GM19043 (cell line): ENCODE data around the gene KCND2.
"Not testable (repeated sequence)": the region's sequence is repeated elsewhere in the genome, so short reads cannot be mapped to it uniquely, and the experiment has no call there.

Experiments used
- ATAC-seq: cut with Tn5 transposase; IDR thresholded peaks from one replicate; pipeline ENCODE4 v1.9.1; 2021; ENCODE audit warnings: low read depth; ENCODE audit not compliant: unreplicated experiment

KCND2 gene

GRCh38 chr7:120564145-120564544 is 291.2 kb downstream of the KCND2 start:
- no peak for ATAC-seq

- ATAC-seq, result no peak
These were observed 294.2 kb downstream of the KCND2 start for GRCh38 chr7:120567204-120567603.

- not testable (repeated sequence) for ATAC-seq
These were observed 305.7 kb downstream of the KCND2 start for GRCh38 chr7:120578657-120579056.

GRCh38 chr7:120582916-120583315 is 309.9 kb downstream of the KCND2 start:
- ATAC-seq, result no peak

- no peak for ATAC-seq
These were observed 311.1 kb downstream of the KCND2 start for GRCh38 chr7:120583899-120584586.

- ATAC-seq, result no peak
These were observed 313.6 kb downstream of the KCND2 start for GRCh38 chr7:120586571-120586970.

- no peak for ATAC-seq
These were observed 314.3 kb downstream of the KCND2 start for GRCh38 chr7:120587243-120587642.

- no peak for ATAC-seq
These were observed 315.4 kb downstream of the KCND2 start for GRCh38 chr7:120588416-120588815.

- ATAC-seq, result no peak
These were observed 315.9 kb downstream of the KCND2 start for GRCh38 chr7:120588862-120589261.

- ATAC-seq, result no peak
These were observed 327.6 kb downstream of the KCND2 start for GRCh38 chr7:120600607-120601006.

GRCh38 chr7:120603366-120603765 is 330.4 kb downstream of the KCND2 start:
- no peak for ATAC-seq

- ATAC-seq, result no peak
These were observed 336.3 kb downstream of the KCND2 start for GRCh38 chr7:120609136-120609753.

- ATAC-seq, result no peak
These were observed 339.0 kb downstream of the KCND2 start for GRCh38 chr7:120611975-120612374.

- peak; percentile 55 for ATAC-seq
These were observed 342.7 kb downstream of the KCND2 start for GRCh38 chr7:120615703-120616102.

- peak; percentile 56 for ATAC-seq
These were observed 344.3 kb downstream of the KCND2 start for GRCh38 chr7:120617275-120617674.

- ATAC-seq, result no peak
These were observed 355.3 kb downstream of the KCND2 start for GRCh38 chr7:120628251-120628650.

- ATAC-seq, result no peak
These were observed 366.9 kb downstream of the KCND2 start for GRCh38 chr7:120639884-120640283.

- ATAC-seq, result no peak
These were observed 373.0 kb downstream of the KCND2 start for GRCh38 chr7:120645966-120646365.

GRCh38 chr7:120654241-120654640 is 381.3 kb downstream of the KCND2 start:
- no peak for ATAC-seq

- no peak for ATAC-seq
These were observed 385.5 kb downstream of the KCND2 start for GRCh38 chr7:120658516-120658915.

GRCh38 chr7:120662291-120662690 is 389.3 kb downstream of the KCND2 start:
- no peak for ATAC-seq

GRCh38 chr7:120665068-120665467 is 392.1 kb downstream of the KCND2 start:
- ATAC-seq, result no peak
